Neural cell (in vitro differentiated cells): Measurements from ENCODE around the gene NEURL1. TPM values are rescaled to one million over a fixed set of nuclear protein-coding genes. Genes with fewer than 3 reads are reported as not detected.

ENCODE experiments used
- H2AFZ ChIP-seq: fragments of 200-600, 300-800 bp; sonication (generic), shearing (Covaris generic); 2 replicates; pipeline ENCODE4 v1.6.0; 2014; ENCODE audit warnings: low read depth, mild to moderate bottlenecking, antibody characterized with exemption, low read length, moderate library complexity
- H3F3A ChIP-seq: fragments of 200-600 bp; shearing (Covaris generic); 2 replicates; pipeline ENCODE4 v1.6.1; 2016; ENCODE audit warnings: mild to moderate bottlenecking, moderate library complexity, mixed read lengths, antibody characterized with exemption, low read length; ENCODE audit not compliant: insufficient read depth, poor library complexity, severe bottlenecking
- H3K27ac ChIP-seq: fragments of 200-600, 300-800 bp; sonication (generic), shearing (Covaris generic); 2 replicates; pipeline ENCODE4 v1.5.1; 2014; ENCODE audit warnings: mild to moderate bottlenecking, low read length, moderate library complexity
- H3K27me3 ChIP-seq: fragments of 300-800, 200-600 bp; sonication (generic), shearing (Covaris generic); 2 replicates; pipeline ENCODE4 v1.6.0; 2014; ENCODE audit warnings: mild to moderate bottlenecking, low read depth, low read length, moderate library complexity; ENCODE audit not compliant: insufficient read depth
- H3K36me3 ChIP-seq: fragments of 300-800, 200-600 bp; sonication (generic), shearing (Covaris generic); 2 replicates; pipeline ENCODE4 v1.5.1; 2014; ENCODE audit warnings: mild to moderate bottlenecking, antibody characterized with exemption, low read length, moderate library complexity; ENCODE audit not compliant: insufficient read depth
- H3K4me2 ChIP-seq: fragments of 300-800, 200-600 bp; sonication (generic), shearing (Covaris generic); 2 replicates; pipeline ENCODE4 v1.6.0; 2014; ENCODE audit warnings: mild to moderate bottlenecking, low read length
- H3K4me3 ChIP-seq: fragments of 300-800, 200-600 bp; sonication (generic), shearing (Covaris generic); 2 replicates; pipeline ENCODE4 v1.5.1; 2014; ENCODE audit warnings: mild to moderate bottlenecking, low read length, moderate library complexity
- H3K79me2 ChIP-seq: fragments of 200-600 bp; shearing (Covaris generic); replicated peaks from 2 replicates; pipeline ENCODE4 v1.6.0; 2014; ENCODE audit warnings: mild to moderate bottlenecking, low read length, moderate library complexity; ENCODE audit not compliant: insufficient read depth
- H3K9ac ChIP-seq: fragments of 300-800, 200-600 bp; sonication (generic), shearing (Covaris generic); 2 replicates; pipeline ENCODE4 v1.6.1; 2016; ENCODE audit warnings: mild to moderate bottlenecking, low read length, mixed read lengths
- H3K9me2 ChIP-seq: fragments of 200-600 bp; shearing (Covaris generic); 2 replicates; pipeline ENCODE4 v1.6.1; 2016; ENCODE audit warnings: mild to moderate bottlenecking, low read length, mixed read lengths; ENCODE audit not compliant: insufficient read depth
- H3K9me3 ChIP-seq: fragments of 200-600, 300-800 bp; sonication (generic), shearing (Covaris generic); 2 replicates; pipeline ENCODE4 v1.6.1; 2016; ENCODE audit warnings: mild to moderate bottlenecking, mixed run types, low read length, moderate library complexity, mixed read lengths
- H4K20me1 ChIP-seq: fragments of 200-600 bp; shearing (Covaris generic); 2 replicates; pipeline ENCODE4 v1.6.1; 2016; ENCODE audit warnings: mild to moderate bottlenecking, mixed run types; ENCODE audit not compliant: insufficient read depth
- CTCF ChIP-seq: fragments of 450-650 bp; IDR thresholded peaks from 2 replicates; pipeline ENCODE4 v1.5.1; 2014; ENCODE audit warnings: antibody characterized with exemption, mild to moderate bottlenecking, moderate library complexity; ENCODE audit not compliant: poor library complexity, severe bottlenecking
- EP300 ChIP-seq: fragments of 450-650 bp; conservative IDR thresholded peaks from 2 replicates; pipeline ENCODE4 v1.6.1; 2014; ENCODE audit warnings: antibody characterized with exemption, mild to moderate bottlenecking, moderate library complexity; ENCODE audit not compliant: poor library complexity, severe bottlenecking
- EZH2 ChIP-seq: fragments of 200-600, 300-800 bp; shearing (Covaris generic), sonication (generic); IDR thresholded peaks from 2 replicates; pipeline ENCODE4 v1.6.1; 2014; ENCODE audit warnings: antibody characterized with exemption, low read length, borderline replicate concordance, mild to moderate bottlenecking; ENCODE audit not compliant: insufficient read depth, poor library complexity, severe bottlenecking
- MXI1 ChIP-seq: fragments of 450-650 bp; conservative IDR thresholded peaks from 2 replicates; pipeline ENCODE4 v1.6.1; 2014; ENCODE audit warnings: antibody characterized with exemption, mild to moderate bottlenecking; ENCODE audit not compliant: poor library complexity, severe bottlenecking
- POLR2AphosphoS5 ChIP-seq: IDR thresholded peaks from 2 replicates; pipeline ENCODE4 v1.6.1; 2012
- RAD21 ChIP-seq: fragments of 450-650 bp; conservative IDR thresholded peaks from 2 replicates; pipeline ENCODE4 v1.6.1; 2014; ENCODE audit warnings: antibody characterized with exemption, mild to moderate bottlenecking, moderate library complexity
- REST ChIP-seq: IDR thresholded peaks from 2 replicates; pipeline ENCODE4 v1.6.1; 2012; ENCODE audit warnings: borderline replicate concordance
- SMC3 ChIP-seq: fragments of 450-650 bp; conservative IDR thresholded peaks from 2 replicates; pipeline ENCODE4 v1.6.1; 2014; ENCODE audit warnings: antibody characterized with exemption, mild to moderate bottlenecking, moderate library complexity; ENCODE audit not compliant: poor library complexity
- TAF1 ChIP-seq: IDR thresholded peaks from 2 replicates; pipeline ENCODE4 v1.6.1; 2012; ENCODE audit warnings: low read depth
- polyA plus RNA-seq: library from polyadenylated mRNA; depleted of rRNA; stranded (reverse); fragments of >200 nt; gene quantifications from 2 replicates; pipeline ENCODE4 v1.2.3, GENCODE V29; 2014

NEURL1 gene
- polyA plus RNA-seq, 1 donor from 2014 or later, result 12.3 TPM

GRCh38 chr10:103578782-103579382 is 85.4 kb downstream of the NEURL1 start:
- no peak overlapping the region for H3K27ac ChIP-seq
- H3K79me2 ChIP-seq, result no peaks in the 10 kb centered on the region
- no peaks in the 10 kb centered on the region for H3K36me3 ChIP-seq
- H3K27me3 ChIP-seq, result no peaks in the 10 kb centered on the region
- H3K9me3 ChIP-seq, result no peaks in the 10 kb centered on the region
- no peaks in the 10 kb centered on the region for H3F3A ChIP-seq
- H3K4me2 ChIP-seq, result no peak overlapping the region
- TF ChIP-seq RAD21 (no peak), REST (no peak)
- no peaks in the 10 kb centered on the region for H3K9me2 ChIP-seq
- no peak overlapping the region for H3K4me3 ChIP-seq
- no peak overlapping the region for H2AFZ ChIP-seq
- no peaks in the 10 kb centered on the region for H4K20me1 ChIP-seq
- H3K9ac ChIP-seq, result no peak overlapping the region

GRCh38 chr10:103580011-103580410 is 86.5 kb downstream of the NEURL1 start:
- Histone ChIP-seq H3K79me2 (no peaks in the 10 kb centered on the region), H3K36me3 (no peaks in the 10 kb centered on the region), H3K9me3 (no peaks in the 10 kb centered on the region), H2AFZ (no peak overlapping the region), H3K9me2 (no peaks in the 10 kb centered on the region), H3K4me2 (no peak overlapping the region), H3K4me3 (no peak overlapping the region), H3K27me3 (no peaks in the 10 kb centered on the region), H3F3A (no peaks in the 10 kb centered on the region), H3K27ac (no peak overlapping the region), H4K20me1 (no peaks in the 10 kb centered on the region), H3K9ac (no peak overlapping the region)
- TF ChIP-seq EP300 (no peak), POLR2AphosphoS5 (no peak), EZH2 (no peak), SMC3 (no peak), RAD21 (no peak), REST (no peak), MXI1 (no peak), TAF1 (no peak), CTCF (no peak)
